IMR-90 (cell line): ENCODE data around the gene CLIC4. TPM values are rescaled to one million over a fixed set of nuclear protein-coding genes. Genes with fewer than 3 reads are reported as not detected.
A peak's percentile ranks its signal among the peaks of the same experiment; 100 is the strongest.

ENCODE experiments used
- ATAC-seq: fragments of 200-7000 bp; cut with Tn5 transposase; 2 replicates; pipeline ENCODE4 v1.9.1; 2020; ENCODE audit warnings: low read depth, mild to moderate bottlenecking, moderate library complexity
- BruUV-seq: library from RNA; stranded (reverse); fragments of 400-500 nt; replicated peaks from 2 replicates; lab custom pipeline; 2021; lab: Mats Ljungman, UMichigan
- CTCF ChIA-PET: fragments of 300-600 bp; formaldehyde crosslinking; extraction: SDS; loops from one replicate; lab custom pipeline; 2021; ENCODE audit warnings: antibody characterized with exemption; lab: Yijun Ruan, JAX
- POLR2A ChIA-PET: fragments of 300-600 bp; sonication (Branson Sonifier 250); formaldehyde crosslinking; loops from one replicate; lab custom pipeline; 2022; ENCODE audit warnings: antibody characterized with exemption; ENCODE audit not compliant: unreplicated experiment; lab: Charles Lee
- DNase-seq: peaks from one replicate; pipeline ENCODE4 v3.0.0; 2013
- H2AFZ ChIP-seq: replicated peaks from 2 replicates; pipeline ENCODE3; 2013; ENCODE audit warnings: low read length, mild to moderate bottlenecking; ENCODE audit not compliant: poor library complexity
- H2AK5ac ChIP-seq: 2 replicates; pipeline ENCODE4 v1.6.1; 2013; ENCODE audit warnings: low read depth, low read length, inconsistent platforms
- H2AK9ac ChIP-seq: replicated peaks from 2 replicates; pipeline ENCODE3; 2013; ENCODE audit warnings: mild to moderate bottlenecking, low read depth, low read length, moderate library complexity; ENCODE audit not compliant: poor library complexity
- H2BK120ac ChIP-seq: 2 replicates; pipeline ENCODE4 v1.6.1; 2013; ENCODE audit warnings: low read depth, low read length, inconsistent platforms
- H2BK15ac ChIP-seq: 3 replicates; pipeline ENCODE4 v1.6.1; 2013; ENCODE audit warnings: low read depth, low read length, inconsistent platforms
- H2BK20ac ChIP-seq: 2 replicates; pipeline ENCODE4 v1.6.1; 2013; ENCODE audit warnings: low read depth, mild to moderate bottlenecking, inconsistent platforms, low read length, moderate library complexity
- H2BK5ac ChIP-seq: 2 replicates; pipeline ENCODE4 v1.6.1; 2013; ENCODE audit warnings: mild to moderate bottlenecking, low read depth, low read length, inconsistent platforms; ENCODE audit not compliant: poor library complexity, severe bottlenecking
- H3K14ac ChIP-seq: replicated peaks from 2 replicates; pipeline ENCODE4 v1.6.1; 2013; ENCODE audit warnings: low read depth, low read length, inconsistent platforms
- H3K18ac ChIP-seq: 2 replicates; pipeline ENCODE4 v1.6.1; 2013; ENCODE audit warnings: low read depth, low read length, control low read depth
- H3K23ac ChIP-seq: 2 replicates; pipeline ENCODE4 v1.6.1; 2013; ENCODE audit warnings: low read depth, low read length, inconsistent platforms
- H3K27ac ChIP-seq: 2 replicates; pipeline ENCODE4 v1.5.1; 2013; ENCODE audit warnings: mild to moderate bottlenecking, control low read depth, low read length; ENCODE audit not compliant: insufficient read depth
- H3K27me3 ChIP-seq: 2 replicates; pipeline ENCODE4 v1.6.1; 2013; ENCODE audit warnings: low read length; ENCODE audit not compliant: control insufficient read depth, insufficient read depth
- H3K36me3 ChIP-seq: 2 replicates; pipeline ENCODE4 v1.6.1; 2013; ENCODE audit warnings: low read length, mixed read lengths; ENCODE audit not compliant: control insufficient read depth, insufficient read depth
- H3K4ac ChIP-seq: 2 replicates; pipeline ENCODE4 v1.6.1; 2013; ENCODE audit warnings: low read depth, low read length, inconsistent platforms
- H3K4me1 ChIP-seq: 2 replicates; pipeline ENCODE4 v1.6.1; 2013; ENCODE audit warnings: low read length, mixed read lengths; ENCODE audit not compliant: control insufficient read depth, insufficient read depth
- H3K4me2 ChIP-seq: 2 replicates; pipeline ENCODE4 v1.6.1; 2013; ENCODE audit warnings: low read depth, mild to moderate bottlenecking, control low read depth, low read length, moderate library complexity
- H3K4me3 ChIP-seq: 2 replicates; pipeline ENCODE4 v1.5.1; 2013; ENCODE audit warnings: low read depth, mild to moderate bottlenecking, control low read depth, low read length, moderate library complexity; ENCODE audit not compliant: insufficient read depth
- H3K56ac ChIP-seq: 2 replicates; pipeline ENCODE4 v1.6.1; 2013; ENCODE audit warnings: low read length, inconsistent platforms; ENCODE audit not compliant: insufficient read depth; ENCODE audit errors: extremely low read depth
- H3K79me1 ChIP-seq, 2 experiments: 2 replicates each; pipeline ENCODE4 v1.6.1; 2013; ENCODE audit warnings: low read length in 2 of 2, inconsistent platforms in 1 of 2, low read depth in 1 of 2
- H3K9ac ChIP-seq: 2 replicates; pipeline ENCODE4 v1.6.1; 2013; ENCODE audit warnings: low read depth, low read length, control low read depth
- H3K9me1 ChIP-seq: 2 replicates; pipeline ENCODE4 v1.6.1; 2013; ENCODE audit warnings: low read length, inconsistent platforms; ENCODE audit not compliant: insufficient read depth
- H3K9me3 ChIP-seq: 2 replicates; pipeline ENCODE4 v1.6.1; 2013; ENCODE audit warnings: low read length; ENCODE audit not compliant: control insufficient read depth, insufficient read depth
- H4K20me1 ChIP-seq: 2 replicates; pipeline ENCODE4 v1.6.1; 2013; ENCODE audit warnings: low read length, inconsistent platforms; ENCODE audit not compliant: insufficient read depth
- H4K5ac ChIP-seq: 2 replicates; pipeline ENCODE4 v1.6.1; 2013; ENCODE audit warnings: mild to moderate bottlenecking, low read depth, low read length, control low read depth
- H4K8ac ChIP-seq, 2 experiments: 2 replicates each; pipeline ENCODE4 v1.6.1; 2013; ENCODE audit warnings: low read depth in 2 of 2, low read length in 2 of 2, control low read depth in 1 of 2, inconsistent platforms in 1 of 2
- H4K91ac ChIP-seq: 2 replicates; pipeline ENCODE4 v1.6.1; 2013; ENCODE audit warnings: low read depth, low read length, inconsistent platforms; ENCODE audit not compliant: insufficient read depth
- BHLHE40 ChIP-seq: fragments of 150-350 bp; IDR thresholded peaks from 2 replicates; pipeline ENCODE4 v1.6.1; 2016; ENCODE audit warnings: mild to moderate bottlenecking, low read depth, low read length
- WGBS, 2 experiments: methylation state at CpG; one replicate each; pipeline versions ENCODE4 v1.1.5 to v1.1.7; 2013; ENCODE audit warnings: missing lambda C conversion rate in 2 of 2; ENCODE audit not compliant: insufficient read length in 1 of 2; ENCODE audit errors: extremely low coverage in 2 of 2; 5-methylcytosine and 5-hydroxymethylcytosine counted together
- dilution Hi-C: fragments of 300-500 bp; cut with HindIII; formaldehyde crosslinking; loops from one replicate; pipeline ENCODE4 v1.14.3; 2018; ENCODE audit warnings: low sequenced_read_pairs; ENCODE audit not compliant: unreplicated experiment
- in situ Hi-C: fragments of 300-500 bp; cut with MboI; formaldehyde crosslinking; loops from 3 replicates; pipeline ENCODE4 v1.14.3; 2019; ENCODE audit warnings: low sequenced_read_pairs, inconsistent platforms, mixed read lengths
- intact Hi-C: fragments of 100-400 bp; cut with micrococcal nuclease; formaldehyde crosslinking; loops from 2 replicates; pipeline ENCODE4 v1.10.0; 2022
- polyA plus RNA-seq, 3 experiments: library from polyadenylated mRNA; depleted of rRNA; stranded (reverse); fragments of >200 nt; gene quantifications; 2 replicates each; pipeline ENCODE4 v1.2.3, GENCODE V29; 2012; ENCODE audit warnings: low replicate concordance in 1 of 3
- total RNA-seq: library from RNA; depleted of rRNA; stranded (reverse); fragments of >200 nt; gene quantifications from 2 replicates; pipeline ENCODE4 v1.2.3, GENCODE V29; 2012

CLIC4 gene
- total and polyA plus RNA-seq, 2 of the 4 experiments (the other 2 are of a cell fraction): 242 to 392 TPM

DNA sequence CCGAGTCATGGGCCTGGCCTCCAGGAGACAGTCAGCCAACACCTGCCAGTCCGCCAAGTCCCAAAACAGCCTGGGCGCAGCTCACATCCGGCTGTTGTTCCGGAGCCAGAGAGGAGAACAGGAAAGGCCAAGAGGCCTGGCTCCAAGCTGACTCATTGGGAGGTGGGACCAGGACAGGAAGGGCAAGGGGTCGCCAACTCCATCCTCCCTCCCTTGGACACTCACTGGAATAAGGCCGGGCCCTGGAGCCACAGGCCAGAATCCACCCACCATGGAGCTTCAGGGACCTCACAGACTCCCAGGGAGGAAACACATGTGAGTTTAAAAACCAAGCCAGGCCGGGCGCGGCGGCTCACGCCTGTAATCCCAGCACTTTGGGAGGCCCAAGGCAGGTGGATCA lies 25.1 kb upstream of the CLIC4 start:
- peak overlapping the region; percentile 84 for H2AFZ ChIP-seq
- no peaks in the 10 kb centered on the region for H3K27me3 ChIP-seq
- ATAC-seq (peak; percentile 38), DNase-seq (peak; percentile 85)
- ChIA-PET CTCF (no interaction called here), POLR2A (no interaction called here)
- H4K5ac ChIP-seq: peak overlapping the region; percentile 71; the same call in 1 of the 2 replicates
- peak overlapping the region; percentile 98; the same call in 2 of the 3 replicates for H2BK15ac ChIP-seq
- H3K9me3 ChIP-seq: no peaks in the 10 kb centered on the region
- WGBS, 2 experiments: no CpG with 5 or more reads among the region's 12 CpGs
- peak overlapping the region; percentile 74; the same call in 1 of the 2 replicates for H3K18ac ChIP-seq
- H3K56ac ChIP-seq: no peak overlapping the region
- H2BK120ac ChIP-seq: peak overlapping the region; percentile 87
- peak overlapping the region; percentile 68 for H3K27ac ChIP-seq
- no peak overlapping the region for H3K4me2 ChIP-seq
- H2AK9ac ChIP-seq: peak overlapping the region; percentile 87
- dilution Hi-C loops: no loop called here
- no peaks in the 10 kb centered on the region for H4K20me1 ChIP-seq
- H2BK20ac ChIP-seq: peak overlapping the region; percentile 97
- H3K9me1 ChIP-seq: peaks cover 23% of the 10 kb centered on the region
- H3K36me3 ChIP-seq: no peaks in the 10 kb centered on the region
- H3K4ac ChIP-seq: peak overlapping the region; percentile 90
- H3K4me3 ChIP-seq: no peak overlapping the region
- intact Hi-C loops: no loop called here
- H2AK5ac ChIP-seq: peak overlapping the region; percentile 67
- BruUV-seq: no TSS peak
- peak overlapping the region; percentile 58; the same call in 1 of the 2 replicates for H3K23ac ChIP-seq
- H3K14ac ChIP-seq: peak overlapping the region; percentile 92
- H2BK5ac ChIP-seq: peak overlapping the region; percentile 77
- H3K9ac ChIP-seq: no peak overlapping the region
- TF ChIP-seq BHLHE40: no peak
- peak overlapping the region; percentile 75 for H4K91ac ChIP-seq
- in situ Hi-C loops: no loop called here
- peak overlapping the region; percentile 59 to 78; a peak in 3 of 4 replicates for H4K8ac ChIP-seq
- peaks cover 16% of the 10 kb centered on the region for H3K4me1 ChIP-seq
- peaks cover 0 to 39% of the 10 kb centered on the region in 2 experiments; a peak in 2 of 4 replicates for H3K79me1 ChIP-seq
